ENCODE measurements around the gene CDK6.

The CDK6 gene

GRCh38 chr7:92788559-92789183 lies 47.7 kb downstream of the CDK6 start:
- no peak for ATAC-seq

- ATAC-seq: no peak
These were observed 50.5 kb downstream of the CDK6 start for GRCh38 chr7:92785923-92786322.

- no peak for ATAC-seq
These were observed 51.4 kb downstream of the CDK6 start for GRCh38 chr7:92784935-92785334.

- ATAC-seq: no peak
These were observed 52.8 kb downstream of the CDK6 start for GRCh38 chr7:92783260-92784201.

- no peak for ATAC-seq
These were observed 53.5 kb downstream of the CDK6 start for GRCh38 chr7:92782855-92783254.

GRCh38 chr7:92782236-92782635 lies 54.1 kb downstream of the CDK6 start:
- no peak for ATAC-seq

- ATAC-seq: no peak
These were observed 55.2 kb downstream of the CDK6 start for GRCh38 chr7:92781117-92781720.

GRCh38 chr7:92778972-92779371 lies 57.4 kb downstream of the CDK6 start:
- ATAC-seq: no peak

- ATAC-seq: no peak
These were observed 58.4 kb downstream of the CDK6 start for GRCh38 chr7:92777993-92778392.

- ATAC-seq: no peak
These were observed 62.6 kb downstream of the CDK6 start for GRCh38 chr7:92773808-92774207.

GRCh38 chr7:92769844-92770243 lies 66.5 kb downstream of the CDK6 start:
- ATAC-seq: no peak

GRCh38 chr7:92769394-92769699 lies 67.0 kb downstream of the CDK6 start:
- ATAC-seq: peak in 1 of 2 donors; percentile 6

- ATAC-seq: peak; percentile 93 to 96
These were observed 67.6 kb downstream of the CDK6 start for GRCh38 chr7:92768501-92769393.

GRCh38 chr7:92767437-92767836 lies 68.9 kb downstream of the CDK6 start:
- ATAC-seq: no peak

- peak; percentile 25 to 40 for ATAC-seq
These were observed 69.8 kb downstream of the CDK6 start for GRCh38 chr7:92766461-92767003.

- ATAC-seq: no peak
These were observed 70.6 kb downstream of the CDK6 start for GRCh38 chr7:92765725-92766124.

- ATAC-seq: no peak
These were observed 72.5 kb downstream of the CDK6 start for GRCh38 chr7:92763636-92764423.

- no peak for ATAC-seq
These were observed 73.5 kb downstream of the CDK6 start for GRCh38 chr7:92762851-92763250.

- ATAC-seq: no peak
These were observed 74.8 kb downstream of the CDK6 start for GRCh38 chr7:92761391-92762097.

GRCh38 chr7:92758796-92759431 lies 77.5 kb downstream of the CDK6 start:
- ATAC-seq: no peak

Measured in activated CD4-positive, CD25-positive, alpha-beta regulatory T cell treated with anti-CD3 and anti-CD28 coated beads, Interleukin-2, amount 50 U/mL, for 24 hours (primary cell).